ENCODE data around the gene MOK. TPM values are rescaled to one million over a fixed set of nuclear protein-coding genes. Genes with fewer than 3 reads are reported as not detected.

The MOK gene
- total RNA-seq, 2 experiments from 2014 or later = 6.2 to 6.6 TPM

- TF ChIP-seq CTCF (IDR thresholded peaks at IDR 0.05) = no peak
- CTCF ChIA-PET = no interaction called here
- Mint-ChIP-seq H3K36me3 (ENCODE audit: low read depth) (no peaks in the 10 kb centered on the region), H3K27ac (no peak overlapping the region), H3K9me3 (no peaks in the 10 kb centered on the region), H3K4me1 (ENCODE audit: low read depth) (no peaks in the 10 kb centered on the region), H3K4me3 (no peak overlapping the region), H3K27me3 (no peaks in the 10 kb centered on the region)
- DNase-seq = no peak
- no peak for ATAC-seq
- POLR2A ChIA-PET = no interaction called here
- intact Hi-C loops (cut with micrococcal nuclease) = no loop called here
These were observed 19.9 kb downstream of the MOK start for GRCh38 chr14:102285106-102285505.

- Mint-ChIP-seq H3K36me3 (ENCODE audit: low read depth) (no peaks in the 10 kb centered on the region), H3K4me1 (ENCODE audit: low read depth) (no peaks in the 10 kb centered on the region), H3K9me3 (no peaks in the 10 kb centered on the region), H3K4me3 (no peak overlapping the region), H3K27ac (no peak overlapping the region), H3K27me3 (no peaks in the 10 kb centered on the region)
- CTCF ChIA-PET = interaction anchor here (1.2 kb wide), 1 partner anchor 30 kb away, joined by 5 read pairs; no protein-coding TSS in a partner anchor
- ATAC-seq (no peak), DNase-seq (no peak)
- intact Hi-C loops (cut with micrococcal nuclease) = no loop called here
- POLR2A ChIA-PET = interaction anchor here (0.6 kb wide), 1 partner anchor 59 kb away, joined by 3 read pairs; no protein-coding TSS in a partner anchor
- TF ChIP-seq CTCF (IDR thresholded peaks at IDR 0.05) = no peak
These were observed 21.3 kb downstream of the MOK start for GRCh38 chr14:102283631-102284129.

GRCh38 chr14:102282751-102283465 lies 22.1 kb downstream of the MOK start:
- no peak overlapping the region for H3K4me3 Mint-ChIP-seq
- no peaks in the 10 kb centered on the region for H3K9me3 Mint-ChIP-seq
- DNase-seq (no peak), ATAC-seq (no peak)
- H3K36me3 Mint-ChIP-seq (ENCODE audit: low read depth) = no peaks in the 10 kb centered on the region
- ChIA-PET POLR2A (interaction anchor here (0.7 kb wide), 1 partner anchor 523 kb away, joined by 3 read pairs; no protein-coding TSS in a partner anchor), CTCF (no interaction called here)
- intact Hi-C loops (cut with micrococcal nuclease) = no loop called here
- TF ChIP-seq CTCF (IDR thresholded peaks at IDR 0.05) = no peak
- no peaks in the 10 kb centered on the region for H3K4me1 Mint-ChIP-seq (ENCODE audit: low read depth)
- H3K27ac Mint-ChIP-seq = no peak overlapping the region
- H3K27me3 Mint-ChIP-seq = no peaks in the 10 kb centered on the region

GRCh38 chr14:102280376-102280962 lies 24.5 kb downstream of the MOK start:
- ATAC-seq (no peak), DNase-seq (no peak)
- Mint-ChIP-seq H3K4me1 (ENCODE audit: low read depth) (no peaks in the 10 kb centered on the region), H3K27ac (no peak overlapping the region), H3K9me3 (no peaks in the 10 kb centered on the region), H3K4me3 (no peak overlapping the region), H3K36me3 (ENCODE audit: low read depth) (no peaks in the 10 kb centered on the region), H3K27me3 (no peaks in the 10 kb centered on the region)
- ChIA-PET CTCF (no interaction called here), POLR2A (interaction anchor here (0.6 kb wide), 1 partner anchor 19 kb away, joined by 3 read pairs; no protein-coding TSS in a partner anchor)
- TF ChIP-seq CTCF (IDR thresholded peaks at IDR 0.05) = no peak
- intact Hi-C loops (cut with micrococcal nuclease) = no loop called here

DNA sequence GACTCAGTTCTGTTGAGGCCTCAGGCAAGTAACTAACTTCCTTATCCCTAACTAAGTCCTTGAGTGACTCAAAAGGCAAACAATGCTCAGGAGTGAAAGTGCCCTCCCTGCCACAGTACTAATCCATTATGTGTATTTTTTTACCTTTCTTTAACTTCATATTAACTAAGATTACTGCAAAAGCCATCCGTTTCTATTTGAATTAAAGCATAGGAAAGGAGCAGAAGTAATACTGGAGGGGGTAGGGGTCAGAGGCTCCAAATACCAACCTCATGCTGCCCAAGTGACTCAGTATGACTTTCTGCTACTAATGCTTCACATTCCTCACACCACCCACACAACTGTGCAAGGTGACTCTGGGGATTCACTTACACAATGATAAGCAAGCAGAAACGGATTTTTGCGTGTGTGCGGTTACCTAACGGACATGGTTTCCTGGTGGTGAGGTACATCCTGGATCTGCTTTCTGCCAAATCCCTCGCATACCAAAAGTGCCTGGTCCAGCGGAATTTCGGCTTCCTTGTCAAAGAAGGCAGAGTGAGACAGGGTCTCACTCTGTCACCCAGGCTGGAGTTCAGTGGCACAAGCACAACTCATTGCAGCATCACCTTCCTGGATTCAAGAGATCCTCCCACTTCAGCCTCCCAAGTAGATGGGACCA lies 25.1 kb downstream of the MOK start:
- Mint-ChIP-seq H3K27ac (no peak overlapping the region), H3K4me3 (no peak overlapping the region), H3K4me1 (ENCODE audit: low read depth) (no peaks in the 10 kb centered on the region), H3K27me3 (no peaks in the 10 kb centered on the region), H3K9me3 (no peaks in the 10 kb centered on the region), H3K36me3 (ENCODE audit: low read depth) (no peaks in the 10 kb centered on the region)
- intact Hi-C loops (cut with micrococcal nuclease) = no loop called here
- no peak for TF ChIP-seq CTCF (IDR thresholded peaks at IDR 0.05)
- ChIA-PET CTCF (no interaction called here), POLR2A (no interaction called here)
- ATAC-seq (peak; percentile 39), DNase-seq (peak; percentile 12)
